Activated T-cell treated with anti-CD3 and anti-CD28 coated beads for 48 hours (primary cell): Measurements from ENCODE around the gene CENPM.

Experiments used
- DNase-seq: peaks from one replicate; pipeline ENCODE4 v3.0.0-alpha.2; 2020; ENCODE audit warnings: low read depth

The CENPM gene

GRCh38 chr22:41913842-41914534 is 33.0 kb downstream of the CENPM start:
- DNase-seq, result no peak

GRCh38 chr22:41913040-41913719 is 33.8 kb downstream of the CENPM start:
- DNase-seq, result no peak

- DNase-seq, result no peak
Measured at GRCh38 chr22:41912338-41913039, 34.5 kb downstream of the CENPM start.

GRCh38 chr22:41911001-41911611 is 35.8 kb downstream of the CENPM start:
- no peak for DNase-seq

GRCh38 chr22:41910050-41911000 is 36.6 kb downstream of the CENPM start:
- no peak for DNase-seq

- DNase-seq, result no peak
Measured at GRCh38 chr22:41909310-41910049, 37.5 kb downstream of the CENPM start.

- DNase-seq, result no peak
Measured at GRCh38 chr22:41908411-41909309, 38.3 kb downstream of the CENPM start.

GRCh38 chr22:41907436-41908401 is 39.2 kb downstream of the CENPM start:
- no peak for DNase-seq

- no peak for DNase-seq
Measured at GRCh38 chr22:41906822-41907221, 40.1 kb downstream of the CENPM start.

GRCh38 chr22:41905411-41906202 is 41.3 kb downstream of the CENPM start:
- DNase-seq, result no peak

- DNase-seq, result no peak
Measured at GRCh38 chr22:41904450-41905410, 42.2 kb downstream of the CENPM start.

GRCh38 chr22:41902932-41903421 is 44.0 kb downstream of the CENPM start:
- no peak for DNase-seq

- no peak for DNase-seq
Measured at GRCh38 chr22:41902016-41902415, 44.9 kb downstream of the CENPM start.

GRCh38 chr22:41900652-41901312 is 46.2 kb downstream of the CENPM start:
- no peak for DNase-seq

GRCh38 chr22:41899992-41900651 is 46.8 kb downstream of the CENPM start:
- DNase-seq, result no peak
